ENCODE measurements around the gene RAB17.
A peak's percentile ranks its signal among the peaks of the same experiment; 100 is the strongest.

The RAB17 gene

DNA sequence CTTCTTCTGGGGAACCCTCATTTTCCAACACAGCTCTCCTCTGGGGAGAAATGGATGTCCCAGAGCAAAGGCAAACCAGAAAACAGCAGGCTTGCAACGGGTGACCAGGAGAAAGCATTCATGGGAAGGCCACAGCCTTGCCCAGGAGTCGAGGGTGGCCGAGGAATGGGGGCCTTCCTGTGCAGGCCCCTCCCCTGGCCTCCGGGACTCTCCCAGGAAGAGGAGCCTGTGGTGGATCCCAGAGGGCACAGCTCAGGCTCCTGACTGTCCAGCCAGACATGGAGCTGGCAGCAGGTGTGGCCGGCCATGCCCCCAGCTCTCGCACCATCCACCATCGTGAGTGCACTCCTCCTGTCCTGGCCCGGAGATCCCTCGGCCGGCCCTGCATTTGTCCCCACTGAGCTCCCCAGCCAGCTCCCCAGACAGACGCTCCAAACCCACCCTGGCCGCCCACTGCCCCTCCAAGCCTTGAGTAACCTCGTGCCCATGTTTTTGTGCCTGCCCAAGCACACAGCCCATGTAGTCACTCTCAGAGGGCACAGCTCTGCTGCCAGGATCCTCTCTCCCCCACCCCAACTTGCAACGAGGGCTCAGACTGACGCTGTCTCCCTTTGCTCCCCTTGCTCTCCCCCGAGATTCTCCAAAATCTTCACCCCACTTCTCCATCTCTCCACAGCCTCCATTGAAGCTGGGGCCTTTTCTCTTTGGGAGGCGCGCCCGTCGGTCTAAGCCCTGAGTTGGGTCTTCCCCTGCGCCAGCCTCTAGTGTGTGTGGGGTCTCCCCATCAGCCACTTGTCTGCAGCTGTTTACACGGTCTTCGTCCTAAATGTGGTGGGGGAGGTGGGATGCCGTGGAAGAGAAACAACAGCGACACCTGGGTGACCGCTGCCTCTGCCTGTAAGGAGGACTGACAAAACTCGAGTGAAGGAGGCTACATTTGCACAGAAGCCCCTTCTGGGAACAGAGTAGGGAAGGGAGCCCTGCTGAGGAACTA lies 14.4 kb downstream of the RAB17 start:
- no peak for DNase-seq

DNA sequence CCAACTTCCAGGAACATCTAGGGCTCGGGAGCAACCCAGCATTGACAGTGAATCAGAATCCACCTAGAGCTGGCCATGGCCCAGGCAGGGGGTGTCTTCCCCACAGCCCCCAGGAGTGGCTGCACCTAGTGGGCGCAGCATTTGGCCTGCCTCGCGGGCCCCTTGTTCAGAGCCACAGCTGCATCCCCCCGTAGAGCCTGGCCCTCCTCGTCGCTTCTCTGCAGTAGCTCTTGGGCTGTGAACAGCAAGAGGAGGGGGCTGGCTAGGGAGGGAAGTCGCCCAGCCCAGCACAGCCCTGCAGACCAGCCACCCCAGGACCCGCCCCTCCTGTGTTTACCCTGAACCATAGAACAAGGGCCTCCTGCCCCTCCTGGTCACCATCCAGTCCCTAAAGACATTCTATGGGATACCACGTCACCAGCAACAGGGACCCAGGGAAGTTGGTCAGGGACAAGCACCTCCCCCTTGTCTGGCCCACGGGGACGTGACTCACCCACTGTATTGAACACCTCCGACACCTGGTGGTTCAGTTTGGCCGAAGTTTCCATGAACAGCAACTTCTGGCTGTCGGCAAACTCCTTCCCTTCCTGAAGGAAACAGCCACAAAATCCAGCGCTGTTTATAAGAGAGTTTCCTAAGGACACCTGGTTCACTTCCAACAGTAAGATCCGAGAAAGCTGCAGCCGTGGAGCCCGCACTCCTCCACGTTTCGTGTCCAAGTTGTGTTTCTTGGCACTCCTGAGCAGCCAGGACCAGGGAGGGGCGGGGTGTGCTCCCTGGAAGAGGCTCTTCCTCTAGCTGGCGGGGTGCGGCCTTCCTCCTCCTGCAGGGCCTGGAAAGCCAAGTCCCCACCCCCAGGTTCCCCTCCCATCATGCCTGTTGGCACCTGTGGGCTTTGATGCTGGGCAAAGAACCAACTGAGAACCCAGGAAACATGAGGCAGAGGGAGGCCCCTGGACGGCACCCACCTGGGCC lies 15.4 kb downstream of the RAB17 start:
- no peak for DNase-seq

DNA sequence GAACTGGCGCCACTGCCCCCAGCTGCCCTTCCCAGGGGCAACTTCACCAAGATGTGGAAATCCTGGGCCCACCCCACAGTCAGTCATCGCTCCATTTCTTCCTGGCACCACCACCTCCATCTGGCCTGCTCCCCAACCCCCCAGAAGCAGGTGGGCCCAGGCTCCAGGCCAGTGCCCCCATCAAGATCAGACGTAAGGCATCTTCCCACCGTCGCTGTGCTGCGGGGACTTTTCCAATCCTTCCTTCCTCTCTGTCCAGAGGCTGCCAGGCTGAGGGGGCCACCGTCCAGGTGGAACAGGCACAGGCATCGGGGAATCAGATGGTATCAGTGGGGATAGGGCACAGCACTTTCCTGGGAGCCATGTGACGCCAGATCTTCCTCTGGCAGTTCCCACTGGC lies 16.1 kb downstream of the RAB17 start:
- no peak for DNase-seq

DNA sequence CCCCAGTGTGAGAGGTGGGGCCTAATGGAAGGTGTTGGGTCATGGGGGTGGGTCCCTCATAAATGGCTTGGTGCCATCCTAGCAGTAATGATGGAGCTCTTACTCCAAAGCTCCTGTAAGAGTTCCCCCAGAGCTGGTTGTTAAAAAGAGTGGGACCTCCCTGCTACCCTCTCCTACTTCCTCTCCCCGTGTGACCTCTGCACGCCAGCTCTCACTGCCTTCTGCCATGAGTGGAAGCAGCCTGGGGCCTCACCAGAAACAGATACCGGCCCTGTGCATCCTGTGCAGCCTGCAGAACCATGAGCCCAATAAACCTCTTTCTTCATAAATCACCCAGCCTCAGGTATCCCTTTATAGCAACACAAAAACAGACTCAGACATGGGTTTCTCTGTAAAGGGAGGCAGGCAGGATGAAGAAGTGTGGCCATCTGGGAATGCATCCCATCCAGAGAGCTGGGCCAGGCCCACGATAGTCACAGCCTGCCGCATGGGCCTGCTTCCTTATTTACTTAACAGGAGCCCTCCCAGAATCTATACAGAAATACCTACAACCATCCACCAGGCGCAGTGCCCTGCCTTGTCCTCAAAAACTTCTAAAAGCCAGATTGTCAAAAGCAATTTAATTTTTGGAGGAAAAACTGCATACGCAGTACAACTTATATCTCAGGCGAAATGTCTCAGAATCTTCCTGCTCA lies 16.7 kb downstream of the RAB17 start:
- no peak for DNase-seq

DNA sequence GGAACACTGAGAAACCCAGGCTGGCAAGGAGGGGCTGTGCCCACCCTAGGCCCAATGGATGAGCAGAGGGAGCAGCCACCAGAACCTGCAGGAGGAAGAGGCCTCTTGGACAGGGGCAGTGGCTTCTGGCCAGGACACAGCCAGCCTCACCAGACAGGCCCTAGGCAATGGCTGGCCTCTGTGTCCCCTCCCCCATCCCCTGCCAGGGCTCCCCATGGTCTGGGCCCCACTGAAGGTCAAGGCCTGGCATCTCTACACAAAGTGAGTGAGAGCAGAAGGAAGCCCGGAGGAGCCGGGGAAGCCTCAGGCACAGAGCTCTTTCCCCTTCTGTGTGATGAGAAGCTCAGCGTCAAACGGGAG lies 17.8 kb downstream of the RAB17 start:
- no peak for DNase-seq

DNA sequence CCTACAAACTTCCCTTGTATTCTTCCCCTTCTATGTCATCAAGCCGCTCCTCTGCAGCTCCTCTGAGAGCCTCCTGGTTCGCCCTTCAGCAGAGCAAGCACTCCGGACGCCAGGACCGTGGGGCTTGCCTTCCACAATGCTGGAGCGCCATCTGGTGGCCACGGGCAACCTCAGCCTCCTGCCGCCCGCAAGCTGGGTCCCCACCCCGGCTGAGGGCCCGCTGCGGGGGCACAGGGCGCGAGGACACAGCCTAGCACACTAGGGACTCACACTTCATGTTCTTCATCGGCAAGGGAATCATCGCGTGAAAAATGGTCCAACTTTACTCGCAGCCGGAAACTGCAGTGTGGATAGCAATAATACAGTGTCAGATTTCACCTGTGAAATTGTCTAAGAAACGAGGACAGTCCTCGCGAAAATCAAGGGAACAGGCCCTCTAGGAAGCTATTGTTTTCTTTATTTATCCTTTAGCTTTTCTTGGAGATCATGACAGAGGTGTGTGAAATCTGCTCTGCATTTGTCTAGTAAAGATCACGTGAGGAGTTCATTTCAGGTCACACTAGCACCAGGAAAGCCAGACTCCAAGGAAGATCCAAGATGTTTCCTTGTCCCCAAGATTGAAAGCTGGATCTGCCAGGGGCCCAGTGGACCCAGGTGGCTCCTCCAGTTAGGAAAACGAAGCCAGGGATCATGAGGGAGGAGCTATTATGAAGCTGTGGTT lies 18.4 kb downstream of the RAB17 start:
- DNase-seq, result peak; percentile 86

DNA sequence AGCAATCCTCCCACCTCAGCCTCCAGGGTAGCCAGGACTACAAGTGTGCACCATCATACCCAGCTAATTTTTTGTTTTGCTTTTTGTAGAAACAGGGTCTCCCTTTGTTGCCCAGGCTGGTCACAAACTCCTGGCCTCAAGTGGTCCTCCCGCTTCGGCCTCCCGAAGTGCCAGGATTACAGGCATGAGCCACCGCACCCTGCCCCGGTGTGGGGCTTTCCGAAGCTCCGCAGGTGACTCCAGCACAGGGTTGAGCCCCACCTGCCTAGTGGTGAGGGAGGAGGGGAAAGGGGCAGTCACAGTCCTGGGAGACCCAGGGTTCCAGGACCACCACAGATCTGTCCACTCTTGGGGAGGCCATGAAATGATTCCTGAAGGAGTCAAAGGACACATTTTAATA lies 19.0 kb downstream of the RAB17 start:
- DNase-seq, result no peak

DNA sequence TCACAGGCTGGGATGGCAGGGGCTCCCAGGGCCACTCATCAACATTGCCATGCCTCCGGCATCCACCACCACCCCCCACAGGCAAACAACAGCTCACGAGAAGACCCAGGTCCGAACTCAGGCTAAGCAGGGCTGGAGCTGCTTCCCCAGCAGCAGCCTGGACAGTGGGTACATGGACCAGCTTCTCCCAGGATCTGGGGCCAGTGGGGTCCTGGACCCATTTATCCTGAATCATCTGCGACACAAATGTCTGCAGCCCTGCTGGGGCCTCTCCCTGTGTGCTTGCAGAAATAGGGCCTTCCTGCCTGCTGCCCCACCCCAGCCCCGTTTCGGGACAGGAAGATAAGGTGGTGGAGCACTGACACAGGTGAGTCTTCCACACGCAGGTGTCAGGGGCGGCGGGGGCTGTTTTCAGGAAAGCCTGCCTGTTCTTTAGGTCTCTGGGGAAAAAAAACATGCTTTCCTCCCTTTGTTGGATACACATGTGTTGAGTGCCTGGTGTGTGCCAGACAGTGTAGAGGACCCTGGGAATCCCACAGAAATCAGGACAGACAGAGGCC lies 19.7 kb downstream of the RAB17 start:
- DNase-seq, result no peak

DNA sequence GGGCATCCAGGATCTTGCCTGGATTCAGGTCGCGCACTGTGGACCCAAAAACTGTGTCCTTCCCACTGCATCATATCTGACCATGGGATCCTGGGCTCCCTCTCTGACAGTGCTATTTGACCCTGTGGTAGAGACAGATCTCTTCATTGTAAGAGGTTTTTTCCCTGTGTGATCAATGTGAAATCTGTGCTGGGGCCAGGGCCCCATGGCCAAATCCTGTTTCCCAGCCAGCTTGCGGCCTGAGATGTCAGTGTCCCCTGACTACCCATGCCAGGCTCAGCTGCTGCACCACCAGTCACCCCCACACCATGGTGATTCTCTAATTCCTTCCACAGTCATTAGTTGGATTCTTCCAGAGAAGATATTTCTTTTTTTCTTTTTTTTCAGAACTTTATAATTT lies 20.6 kb downstream of the RAB17 start:
- no peak for DNase-seq

DNA sequence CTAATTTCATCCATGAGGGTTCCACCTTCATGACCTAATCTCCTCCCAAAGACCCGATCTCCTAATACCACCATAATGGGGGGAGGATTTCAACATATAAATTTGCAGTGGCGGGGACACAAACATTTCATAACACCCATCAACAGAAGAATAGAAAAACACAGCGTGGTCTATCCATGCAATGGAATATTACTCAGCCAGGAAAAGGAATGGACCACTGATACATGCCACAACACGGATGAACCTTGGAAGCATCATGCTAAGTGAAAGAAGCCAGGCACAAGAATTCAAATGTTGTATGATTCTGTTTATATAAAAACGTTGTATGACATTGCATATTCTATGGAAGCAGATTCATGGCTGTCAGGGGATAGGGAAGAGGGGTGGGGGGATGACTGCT lies 21.5 kb downstream of the RAB17 start:
- DNase-seq, result no peak

DNA sequence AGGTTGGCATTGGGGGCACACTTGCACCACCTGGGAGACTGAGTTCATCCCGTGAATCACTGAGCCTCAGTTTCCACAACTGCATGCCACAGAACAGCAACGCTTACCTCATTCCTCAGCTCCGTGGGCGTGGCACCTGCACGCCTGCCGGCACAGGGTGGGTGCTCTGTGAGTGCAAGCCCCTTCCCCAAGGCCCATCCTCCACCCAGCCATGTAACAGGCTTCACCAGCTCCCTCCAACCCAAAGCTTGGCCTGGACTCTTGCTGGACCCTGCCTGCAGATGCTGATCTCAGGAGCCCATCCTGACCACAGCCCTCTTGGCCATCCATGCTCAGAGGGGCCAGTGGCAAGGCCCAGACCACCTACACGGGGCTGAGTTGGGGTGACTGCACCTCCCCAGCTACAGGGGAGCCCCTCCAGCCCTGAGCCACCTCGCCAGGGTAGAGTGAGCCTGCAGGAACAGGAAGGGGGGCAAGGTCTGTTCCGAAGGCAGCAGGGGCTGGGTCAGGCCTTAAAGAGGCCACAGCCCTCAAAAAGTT lies 22.3 kb downstream of the RAB17 start:
- DNase-seq, result no peak

DNA sequence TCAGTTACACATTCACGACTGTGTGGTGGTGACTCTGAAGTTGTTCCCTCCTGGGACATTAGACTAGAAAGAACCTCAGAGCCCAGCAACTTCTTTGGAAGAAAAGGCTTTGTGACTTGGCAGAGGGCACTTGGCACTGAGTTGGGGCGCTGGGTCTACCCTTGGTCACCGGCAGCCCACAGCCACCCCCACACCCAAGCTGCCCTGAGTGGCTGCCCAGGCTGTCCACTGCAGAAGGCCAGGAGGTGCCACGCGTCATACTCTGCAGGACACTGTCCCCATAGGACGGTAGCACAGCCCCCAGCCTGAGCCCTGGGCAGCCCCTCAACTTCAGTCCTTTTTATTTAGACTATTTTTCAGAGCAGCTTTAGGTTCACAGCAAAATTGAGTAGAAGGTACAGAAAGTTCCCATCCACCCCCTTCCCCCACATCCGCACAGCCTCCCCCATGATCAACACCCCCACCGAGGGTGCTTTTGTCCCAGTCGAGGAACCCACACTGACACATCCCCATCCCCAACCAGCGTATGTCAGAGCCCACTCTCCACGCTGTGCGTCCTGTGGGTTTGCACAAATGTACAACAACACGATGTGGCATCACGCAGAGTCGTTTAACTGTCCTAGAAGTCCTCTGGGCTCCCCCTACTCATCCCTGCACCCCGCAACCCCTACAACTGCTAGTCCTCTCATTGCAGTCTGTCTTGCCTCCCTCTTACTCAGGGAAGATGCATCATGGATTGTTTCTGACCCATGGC lies 23.1 kb downstream of the RAB17 start:
- no peak for DNase-seq

DNA sequence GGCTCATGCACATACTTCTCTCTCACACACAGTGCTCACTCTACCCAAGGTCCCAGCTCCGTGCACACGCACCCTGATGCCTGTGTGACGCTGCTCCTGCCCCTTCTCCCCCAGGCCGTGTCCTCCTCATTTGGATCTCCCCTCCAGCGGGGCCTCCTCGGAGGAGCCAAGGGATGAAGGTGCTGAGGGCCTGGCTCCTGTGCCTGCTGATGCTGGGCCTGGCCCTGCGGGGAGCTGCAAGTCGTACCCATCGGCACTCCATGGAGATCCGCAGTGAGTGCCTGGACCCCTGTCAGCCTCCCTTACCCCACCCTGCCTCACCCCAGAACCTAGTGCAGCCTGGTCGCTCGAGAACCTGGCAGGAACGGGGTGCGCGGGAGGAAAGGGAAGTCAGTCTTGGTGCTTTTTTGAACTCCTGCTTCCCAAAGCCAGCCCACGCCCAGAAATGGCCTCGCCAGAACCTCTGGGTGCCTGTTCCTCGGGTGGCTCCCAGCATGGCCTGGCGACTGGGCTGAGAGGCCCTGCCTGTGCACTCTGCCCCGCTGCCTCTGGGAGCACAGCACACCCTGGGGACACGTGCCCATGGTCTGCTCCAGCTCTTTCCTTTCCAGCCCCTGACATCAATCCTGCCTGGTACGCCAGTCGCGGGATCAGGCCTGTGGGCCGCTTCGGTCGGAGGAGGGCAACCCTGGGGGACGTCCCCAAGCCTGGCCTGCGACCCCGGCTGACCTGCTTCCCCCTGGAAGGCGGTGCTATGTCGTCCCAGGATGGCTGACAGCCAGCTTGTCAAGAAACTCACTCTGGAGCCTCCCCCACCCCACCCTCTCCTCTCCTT lies 23.9 kb downstream of the RAB17 start, which contains the start of gene PRLH:
PRLH (plus strand) TSS at position 174 of the 835 bp plus-strand sequence; CDS start at position 174, 0 bp downstream.
- DNase-seq, result peak; percentile 9

DNA sequence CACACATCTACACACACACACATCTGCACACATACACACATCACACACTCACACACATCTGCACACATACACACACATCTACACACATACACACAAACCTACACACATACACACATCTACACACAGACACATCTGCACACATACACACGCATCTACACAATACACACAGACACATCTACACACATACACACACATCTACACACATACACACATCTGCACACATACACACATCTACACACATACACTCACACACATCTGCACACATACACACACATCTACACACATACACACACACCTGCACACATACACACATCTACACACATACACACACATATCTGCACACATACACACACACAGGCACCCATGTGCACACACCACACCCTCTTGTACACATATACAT lies 24.6 kb downstream of the RAB17 start:
- no peak for DNase-seq

DNA sequence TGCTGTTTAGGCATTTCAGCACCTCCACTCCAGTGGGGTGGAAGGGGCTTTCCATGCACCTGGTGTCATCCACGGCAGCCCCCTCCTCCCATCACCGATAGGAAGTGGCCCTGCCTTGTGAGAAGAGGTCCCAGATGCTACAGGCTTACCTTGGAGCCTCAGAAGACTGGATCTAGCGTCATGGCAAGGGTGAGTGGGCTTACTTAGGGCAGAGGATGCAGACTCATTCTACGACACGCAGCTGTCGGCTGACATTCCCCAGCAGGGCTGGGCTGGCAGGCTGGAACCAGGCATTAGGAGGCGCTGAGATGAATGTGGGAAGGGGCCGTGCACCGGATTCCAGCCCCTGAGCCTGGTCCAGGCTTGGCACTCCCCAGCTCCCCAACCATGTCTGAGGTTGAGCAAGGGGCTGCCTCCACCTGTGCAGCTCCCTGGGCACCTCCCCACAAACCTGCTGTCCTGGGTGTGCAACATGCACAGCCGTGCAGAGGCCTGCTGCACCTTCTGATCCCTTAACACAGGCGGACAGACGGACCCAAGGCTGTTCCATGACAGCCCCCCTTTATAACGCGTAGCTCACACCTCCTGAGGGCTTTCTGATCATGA lies 25.9 kb downstream of the RAB17 start:
- DNase-seq, result no peak

DNA sequence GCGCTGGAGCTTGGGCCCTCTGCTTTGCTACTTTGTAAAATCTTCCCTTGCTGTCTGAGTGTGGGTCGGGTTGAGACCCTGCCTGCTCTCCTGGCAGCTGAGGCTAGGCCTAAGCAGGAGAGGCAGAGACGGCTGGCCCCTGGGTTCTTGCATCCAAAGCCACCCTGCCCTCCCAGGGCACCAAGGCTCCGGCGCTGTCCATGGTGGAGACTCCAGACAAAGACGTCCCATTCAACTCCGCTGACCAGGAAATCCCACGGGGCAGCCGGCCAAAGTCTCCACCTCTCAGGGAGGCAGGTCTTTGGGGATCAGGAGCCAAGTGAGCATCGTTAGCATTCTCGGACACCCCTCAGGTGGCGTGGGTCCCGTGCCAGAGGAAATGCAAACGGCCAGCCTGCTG lies 26.7 kb downstream of the RAB17 start:
- no peak for DNase-seq

DNA sequence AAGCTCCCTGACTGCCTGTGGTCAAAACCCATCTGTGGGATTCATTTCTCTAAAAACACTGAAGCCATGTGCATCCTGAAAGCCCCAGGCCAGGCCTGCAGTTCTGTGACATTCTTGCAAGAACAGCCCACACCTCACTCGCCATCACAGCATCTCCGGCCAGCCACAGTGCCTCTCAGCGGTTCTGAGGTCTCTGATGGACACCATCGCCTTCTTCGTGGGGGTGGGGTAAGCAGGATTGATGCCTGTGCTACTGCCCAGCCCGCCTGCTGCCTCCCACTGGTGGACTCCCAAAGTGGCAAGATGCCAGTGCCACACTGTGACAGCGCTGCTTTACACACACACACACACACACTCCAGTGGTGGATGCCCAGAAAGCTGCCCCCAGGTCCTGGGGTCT lies 29.3 kb downstream of the RAB17 start:
- peak; percentile 36 for DNase-seq

DNA sequence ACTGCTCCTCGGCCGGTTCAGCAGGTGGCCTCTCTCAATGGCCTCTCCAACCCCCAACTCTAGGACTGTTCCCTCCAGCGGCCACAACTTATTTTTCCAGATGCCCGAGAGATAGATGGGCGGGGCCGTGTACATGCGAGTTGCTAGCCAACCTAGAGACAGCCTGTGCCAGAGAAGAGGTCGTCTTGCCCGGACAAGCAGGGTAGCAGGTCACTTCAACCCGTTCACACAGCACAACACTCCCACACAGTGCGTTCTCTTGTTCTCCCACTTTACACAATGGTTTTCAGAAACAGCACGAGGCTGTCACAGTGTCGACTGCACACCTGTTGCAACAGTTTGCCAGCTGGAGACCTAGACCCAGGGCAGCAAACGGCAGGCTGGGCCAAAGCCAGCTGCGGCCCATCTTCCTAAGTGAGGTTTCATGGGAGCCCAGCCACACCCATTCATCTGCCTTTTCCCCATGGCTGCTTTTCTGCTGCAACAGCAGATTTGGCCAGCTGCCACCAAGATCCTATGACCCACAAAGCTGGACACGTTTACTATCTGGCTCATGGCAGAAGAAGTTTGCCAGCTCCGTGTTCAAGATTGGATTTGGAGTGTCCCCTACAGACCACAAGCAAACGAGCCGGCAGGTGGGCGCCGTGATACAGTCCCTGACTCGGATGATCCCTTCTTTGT lies 31.4 kb downstream of the RAB17 start:
- DNase-seq, result no peak

DNA sequence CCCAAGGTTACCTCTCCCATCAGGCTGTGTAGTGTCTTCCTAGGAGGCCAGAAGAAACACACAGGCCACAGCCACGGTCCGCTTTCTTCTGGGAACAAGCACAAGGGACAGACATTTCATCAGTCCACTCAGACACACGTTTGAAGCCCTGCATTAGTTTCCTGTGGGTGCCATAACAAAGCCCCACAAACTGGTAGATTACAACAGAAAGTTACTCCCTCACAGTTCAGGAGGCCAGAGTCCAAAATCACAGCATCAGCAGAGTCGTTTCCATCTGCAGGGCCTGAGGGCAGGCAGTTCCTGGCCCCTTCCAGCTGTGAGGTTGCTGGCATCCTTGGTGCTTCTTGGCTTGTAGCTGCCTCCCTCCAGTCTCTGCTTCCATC lies 32.9 kb downstream of the RAB17 start:
- no peak for DNase-seq
